Peyer's patch (tissue), 4 donors: ENCODE measurements around the gene ABI2. TPM values are rescaled to one million over a fixed set of nuclear protein-coding genes. Genes with fewer than 3 reads are reported as not detected.

Source experiments
- DNase-seq, 3 donors: peaks; one replicate each; pipeline ENCODE4 v3.0.0-alpha.2; 2017 to 2019
- H3K27ac ChIP-seq, 4 donors: fragments of 200-600 bp; sonication (generic); one replicate each; pipeline ENCODE4 v1.5.1; 2016 to 2019
- H3K27me3 ChIP-seq, 2 donors: fragments of 200-600 bp; sonication (generic); one replicate each; pipeline ENCODE4 v1.5.1; 2019
- H3K36me3 ChIP-seq, 3 donors: fragments of 200-600 bp; sonication (generic); one replicate each; pipeline ENCODE4 v1.5.1; 2016 to 2019
- H3K4me1 ChIP-seq, 4 donors: fragments of 200-600 bp; sonication (generic); one replicate each; pipeline ENCODE4 v1.5.1; 2016 to 2019
- H3K4me3 ChIP-seq, 4 donors: fragments of 200-600 bp; sonication (generic); 1 replicate in 3 of 4; 2 replicates in 1 of 4; pipeline ENCODE4 v1.5.1; 2016 to 2019; ENCODE audit warnings: mild to moderate bottlenecking in 1 of 4
- H3K9me3 ChIP-seq, 4 donors: fragments of 200-600 bp; sonication (generic); one replicate each; pipeline ENCODE4 v1.5.1; 2016 to 2019; ENCODE audit warnings: mild to moderate bottlenecking in 1 of 4
- CTCF ChIP-seq, 6 experiments: fragments of 450-650 bp in 4 of 6; fragments of 200-600 bp in 2 of 6; sonication (generic) in 1 of 6; IDR thresholded peaks; one replicate each; pipeline ENCODE4 v1.5.1; 2017 to 2019; ENCODE audit warnings: antibody characterized with exemption in 6 of 6, mild to moderate bottlenecking in 3 of 6, moderate library complexity in 1 of 6
- POLR2A ChIP-seq, 2 donors: fragments of 450-650 bp; IDR thresholded peaks; one replicate each; pipeline ENCODE4 v1.5.1; 2017; ENCODE audit warnings: antibody characterized with exemption in 2 of 2, mild to moderate bottlenecking in 2 of 2, moderate library complexity in 2 of 2
- total RNA-seq, 4 donors: library from RNA; depleted of rRNA; stranded (reverse); fragments of >200 nt; gene quantifications; one replicate each; pipeline ENCODE4 v1.1.0, GENCODE V29; 2016

The ABI2 gene
- total RNA-seq, 4 donors from 2014 or later: 7.7 to 26.4 (median 13.2) TPM

GRCh38 chr2:203346612-203347011 lies 18.4 kb downstream of the ABI2 start:
- Histone ChIP-seq H3K4me3 (no peak overlapping the region), H3K27ac (no peak overlapping the region), H3K27me3 (no peaks in the 10 kb centered on the region), H3K4me1 (no peaks in the 10 kb centered on the region), H3K9me3 (no peaks in the 10 kb centered on the region), H3K36me3 (peaks cover 0 to 2% (median 0%) of the 10 kb centered on the region in 3 donors)
- no peak for DNase-seq
- TF ChIP-seq POLR2A (IDR thresholded peaks at IDR 0.05) (no peak), CTCF (IDR thresholded peaks at IDR 0.05) (no peak)

- no peaks in the 10 kb centered on the region for H3K27me3 ChIP-seq
- DNase-seq: no peak
- no peak for TF ChIP-seq CTCF (IDR thresholded peaks at IDR 0.05)
- no peak for TF ChIP-seq POLR2A (IDR thresholded peaks at IDR 0.05)
- H3K36me3 ChIP-seq: peaks cover 0 to 2% (median 0%) of the 10 kb centered on the region in 3 donors
- no peaks in the 10 kb centered on the region for H3K9me3 ChIP-seq
- H3K27ac ChIP-seq: no peak overlapping the region
- no peaks in the 10 kb centered on the region for H3K4me1 ChIP-seq
- H3K4me3 ChIP-seq: no peak overlapping the region
Measured at GRCh38 chr2:203347375-203347774, 19.2 kb downstream of the ABI2 start.

GRCh38 chr2:203352604-203353255 lies 24.5 kb downstream of the ABI2 start:
- Histone ChIP-seq H3K4me1 (no peaks in the 10 kb centered on the region), H3K9me3 (no peaks in the 10 kb centered on the region), H3K4me3 (no peak overlapping the region), H3K27me3 (no peaks in the 10 kb centered on the region), H3K36me3 (no peaks in the 10 kb centered on the region), H3K27ac (no peak overlapping the region)
- TF ChIP-seq CTCF (IDR thresholded peaks at IDR 0.05) (no peak), POLR2A (IDR thresholded peaks at IDR 0.05) (no peak)
- no peak for DNase-seq

- H3K4me1 ChIP-seq: no peaks in the 10 kb centered on the region
- TF ChIP-seq POLR2A (IDR thresholded peaks at IDR 0.05) (no peak), CTCF (IDR thresholded peaks at IDR 0.05) (no peak)
- DNase-seq: no peak
- no peak overlapping the region for H3K4me3 ChIP-seq
- H3K27ac ChIP-seq: no peak overlapping the region
- H3K27me3 ChIP-seq: no peaks in the 10 kb centered on the region
- H3K36me3 ChIP-seq: no peaks in the 10 kb centered on the region
- H3K9me3 ChIP-seq: no peaks in the 10 kb centered on the region
Measured at GRCh38 chr2:203354966-203355365, 26.8 kb downstream of the ABI2 start.

GRCh38 chr2:203359450-203359849 lies 31.3 kb downstream of the ABI2 start:
- Histone ChIP-seq H3K4me3 (no peak overlapping the region), H3K27ac (no peak overlapping the region), H3K4me1 (no peaks in the 10 kb centered on the region), H3K9me3 (no peaks in the 10 kb centered on the region), H3K36me3 (no peaks in the 10 kb centered on the region), H3K27me3 (no peaks in the 10 kb centered on the region)
- TF ChIP-seq POLR2A (IDR thresholded peaks at IDR 0.05) (no peak), CTCF (IDR thresholded peaks at IDR 0.05) (no peak)
- no peak for DNase-seq
